Kasumi-1 (cell line): Measurements from ENCODE around the gene STON1.
"Not testable (repeated sequence)": the region's sequence is repeated elsewhere in the genome, so short reads cannot be mapped to it uniquely, and the experiment has no call there.

Experiments
- DNase-seq, 2 experiments: peaks; one replicate each; lab custom pipeline; 2025; lab: John Stamatoyannopoulos, UW

Gene STON1

DNA sequence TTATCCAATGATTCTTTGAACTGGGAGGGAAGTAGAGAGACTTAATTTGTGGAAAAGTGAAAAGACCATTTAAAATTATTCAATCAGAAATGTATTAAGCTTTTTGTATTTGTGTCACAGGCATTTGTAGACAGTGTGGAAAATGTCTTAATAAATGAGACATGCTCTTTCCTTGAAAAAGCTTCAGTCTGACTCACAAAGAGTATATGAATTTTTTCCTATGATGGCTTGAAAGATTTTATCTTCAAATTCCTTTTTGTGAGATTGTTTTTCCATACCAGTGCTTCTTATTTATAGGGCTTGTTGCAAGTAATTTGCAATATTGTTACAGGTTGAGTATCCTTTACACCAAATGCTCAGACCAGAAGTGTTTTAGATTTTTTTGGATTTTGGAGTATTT, 39.5 kb downstream of the STON1 start:
- no peak for DNase-seq

DNA sequence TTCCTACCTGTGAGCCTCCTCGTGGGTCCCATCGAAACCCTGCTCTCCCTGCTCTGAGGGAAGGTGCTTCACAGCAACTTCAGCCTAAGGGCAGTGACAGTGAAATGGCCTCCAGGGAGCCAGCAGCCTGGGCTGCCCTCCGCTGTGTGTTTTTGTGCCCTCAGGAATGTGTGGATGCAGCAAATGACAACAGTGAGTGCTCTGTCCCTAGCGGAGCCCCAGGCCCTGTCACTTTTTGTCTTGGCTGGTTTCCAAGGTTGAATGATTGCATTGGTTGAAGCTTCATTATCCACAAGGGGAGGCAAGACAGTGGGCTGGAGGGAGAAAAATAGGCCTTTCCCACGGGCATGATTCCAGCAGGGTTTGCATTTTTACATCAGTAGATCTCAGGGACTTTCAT, 42.9 kb downstream of the STON1 start:
- no peak for DNase-seq

DNA sequence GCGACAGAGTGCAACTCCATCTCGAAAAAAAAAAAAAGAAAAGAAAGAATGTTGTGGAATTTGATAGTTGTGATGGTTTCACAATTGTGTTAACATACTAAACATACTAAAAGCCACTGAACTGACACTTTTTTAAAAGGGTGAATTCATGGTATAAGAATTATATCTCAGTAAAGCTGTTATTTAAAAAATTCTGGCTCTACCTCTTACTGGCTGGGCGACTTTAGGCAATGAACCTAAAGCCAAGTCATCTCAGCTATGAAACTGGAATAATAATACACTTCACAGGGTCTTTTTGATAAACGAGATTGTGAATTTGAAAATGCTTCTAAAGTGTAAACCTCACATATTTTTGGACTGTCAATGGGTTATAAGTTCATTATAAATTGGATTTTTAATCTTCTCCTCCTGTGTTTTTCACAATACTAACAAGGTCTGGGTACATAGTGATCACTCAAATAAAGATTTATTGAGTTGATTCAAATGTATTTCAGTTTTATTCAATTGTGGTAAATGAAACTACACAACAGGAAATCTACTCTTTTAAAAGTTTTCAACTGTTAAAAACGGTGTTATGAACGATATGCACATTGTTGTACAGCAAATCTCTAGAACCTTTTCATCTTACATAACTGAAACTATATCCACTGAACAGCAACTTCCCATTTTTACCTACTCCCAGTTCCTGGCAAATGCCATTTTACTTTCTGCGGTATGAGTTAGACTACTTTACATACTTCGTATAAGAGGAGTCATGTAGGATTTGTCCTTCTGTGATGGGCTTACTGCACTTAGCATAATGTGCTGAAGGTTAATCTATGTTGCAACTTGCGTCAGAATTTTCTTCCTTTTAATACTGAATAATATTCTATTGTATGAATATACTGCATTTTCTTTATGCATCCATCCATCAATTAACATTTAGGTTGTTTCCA, 44.7 kb downstream of the STON1 start:
- DNase-seq = no peak

DNA sequence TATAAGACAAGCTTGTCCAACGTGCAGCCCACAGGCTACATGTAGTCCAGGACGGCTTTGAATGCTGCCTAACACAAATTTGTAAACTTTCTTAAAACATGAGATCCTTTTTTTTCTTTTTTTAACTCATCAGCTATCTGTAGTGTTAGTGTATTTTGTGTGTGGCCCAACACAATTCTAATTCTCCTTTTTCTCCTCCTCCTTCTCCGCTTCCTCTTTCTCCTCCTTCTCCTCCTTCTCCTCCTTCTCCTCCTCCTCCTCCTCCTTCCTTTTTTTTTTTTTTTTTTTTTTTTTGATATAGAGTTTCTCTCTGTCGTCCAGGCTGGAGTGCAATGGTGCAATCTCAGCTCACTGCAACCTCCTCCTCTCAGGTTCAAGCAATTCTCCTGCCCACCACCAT, 48.4 kb downstream of the STON1 start:
- DNase-seq = no peak

DNA sequence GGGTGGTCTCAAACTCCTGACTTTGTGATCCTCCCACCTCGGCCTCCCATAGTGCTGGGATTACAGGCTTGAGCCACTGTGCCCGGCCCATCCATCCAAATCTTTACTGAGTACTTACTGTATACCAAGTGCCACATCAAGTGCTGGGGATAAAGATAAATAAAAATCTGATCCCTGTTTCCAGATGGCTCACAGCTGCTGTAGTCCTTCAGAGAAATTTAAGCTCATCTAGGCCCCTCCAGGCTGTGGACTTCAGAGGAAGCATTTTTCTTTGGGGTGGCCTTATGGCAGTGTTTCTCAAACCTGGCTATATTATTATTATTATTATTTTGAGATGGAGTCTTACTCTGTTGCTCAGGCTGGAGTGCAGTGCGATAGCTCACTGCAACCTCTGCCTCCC, 54.0 kb downstream of the STON1 start:
- DNase-seq = no peak

DNA sequence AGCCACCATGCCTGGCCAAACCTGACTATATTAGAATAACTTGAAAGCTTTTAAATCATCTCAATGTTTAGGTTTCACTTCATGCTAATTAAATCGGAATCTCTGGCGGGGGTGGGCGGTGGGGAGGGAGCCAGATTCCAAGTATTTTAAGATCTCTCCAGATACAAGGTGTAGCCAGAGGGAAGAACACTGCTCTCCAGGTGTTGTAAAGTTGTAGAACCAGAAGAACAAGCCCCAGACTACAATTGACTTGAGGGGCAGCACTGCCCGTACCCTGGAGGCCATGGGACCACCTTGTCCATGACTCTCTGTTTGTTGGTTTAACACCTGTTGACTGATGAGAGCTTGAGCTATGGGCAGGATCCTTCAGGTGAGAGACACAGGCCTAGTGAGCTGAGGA, 54.6 kb downstream of the STON1 start:
- no peak for DNase-seq

DNA sequence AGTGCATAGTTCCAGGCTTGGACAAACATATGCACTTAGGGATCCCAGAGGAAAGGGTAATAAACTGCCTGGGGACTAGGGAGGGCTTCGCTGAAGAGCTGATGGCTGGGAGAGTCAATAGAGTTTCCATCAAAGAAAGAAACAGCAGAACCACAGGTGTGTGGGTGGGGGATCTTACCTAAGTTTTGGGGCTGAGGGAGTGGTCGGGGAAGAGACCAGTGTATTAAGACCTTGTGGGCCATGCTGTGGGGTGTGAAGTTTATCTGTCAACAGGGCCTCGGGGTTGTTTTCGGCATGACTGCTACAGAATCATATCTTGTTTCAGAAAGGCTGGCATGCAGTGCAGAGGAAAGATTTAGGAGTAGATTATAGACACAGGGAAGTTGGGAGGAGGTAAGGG, 56.5 kb downstream of the STON1 start:
- DNase-seq = no peak

DNA sequence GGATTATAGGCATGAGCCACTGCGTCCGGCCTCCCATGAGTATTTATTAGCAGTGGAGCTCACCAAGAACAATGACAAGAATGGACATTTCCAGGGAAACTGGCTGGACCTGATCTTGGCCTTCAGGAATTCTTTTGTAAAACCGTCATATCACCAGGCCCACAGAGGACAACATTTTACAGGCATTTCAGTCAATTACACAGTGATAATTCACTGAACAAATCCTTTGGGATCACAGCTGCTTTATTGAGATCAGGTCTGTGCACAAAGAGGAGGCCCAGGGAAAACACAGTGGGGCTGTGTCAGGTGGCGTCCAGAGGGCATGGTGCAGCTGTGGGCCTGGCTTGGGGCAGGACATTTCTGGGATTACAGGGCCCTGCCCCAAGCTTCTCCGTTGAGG, 57.6 kb downstream of the STON1 start:
- no peak for DNase-seq

DNA sequence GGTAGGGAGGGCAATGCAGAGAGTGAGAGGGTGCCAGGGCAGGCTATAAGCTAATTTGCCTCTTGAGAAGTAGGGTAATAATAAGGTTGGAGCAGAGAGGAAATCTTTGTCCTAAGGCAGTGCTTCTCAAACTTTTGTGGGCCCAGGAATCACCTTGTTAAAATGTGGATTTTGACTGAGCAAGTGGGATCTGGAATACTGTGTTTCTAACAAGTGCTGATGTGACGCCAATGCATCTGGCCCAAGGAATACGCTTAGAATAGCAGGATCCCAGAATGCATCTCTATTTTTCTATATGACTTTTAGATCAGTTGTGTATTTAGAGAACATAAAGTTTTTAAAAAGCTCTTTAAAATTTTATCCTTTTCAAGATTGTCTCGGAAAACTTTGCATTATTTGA, 58.0 kb downstream of the STON1 start:
- no peak for DNase-seq

DNA sequence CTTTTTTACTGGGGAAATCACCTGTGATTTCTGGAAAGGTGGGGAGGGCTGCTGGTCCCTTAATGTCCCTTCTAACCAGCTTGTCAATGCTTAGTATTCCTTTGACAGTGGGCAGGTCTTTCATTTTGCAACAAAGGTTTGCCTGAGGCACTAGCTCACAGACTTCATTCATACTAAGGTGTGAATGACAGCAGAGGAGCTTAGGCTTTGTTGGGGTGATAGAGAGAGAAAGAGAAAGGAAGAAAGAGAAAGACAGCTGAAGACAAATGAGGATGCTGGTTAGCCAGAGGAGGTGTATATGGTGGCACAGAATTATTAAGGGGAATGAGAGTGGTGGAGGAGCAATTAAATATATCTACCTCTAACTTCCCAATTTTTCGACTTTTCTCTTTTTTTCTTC, 58.8 kb downstream of the STON1 start:
- DNase-seq = no peak

DNA sequence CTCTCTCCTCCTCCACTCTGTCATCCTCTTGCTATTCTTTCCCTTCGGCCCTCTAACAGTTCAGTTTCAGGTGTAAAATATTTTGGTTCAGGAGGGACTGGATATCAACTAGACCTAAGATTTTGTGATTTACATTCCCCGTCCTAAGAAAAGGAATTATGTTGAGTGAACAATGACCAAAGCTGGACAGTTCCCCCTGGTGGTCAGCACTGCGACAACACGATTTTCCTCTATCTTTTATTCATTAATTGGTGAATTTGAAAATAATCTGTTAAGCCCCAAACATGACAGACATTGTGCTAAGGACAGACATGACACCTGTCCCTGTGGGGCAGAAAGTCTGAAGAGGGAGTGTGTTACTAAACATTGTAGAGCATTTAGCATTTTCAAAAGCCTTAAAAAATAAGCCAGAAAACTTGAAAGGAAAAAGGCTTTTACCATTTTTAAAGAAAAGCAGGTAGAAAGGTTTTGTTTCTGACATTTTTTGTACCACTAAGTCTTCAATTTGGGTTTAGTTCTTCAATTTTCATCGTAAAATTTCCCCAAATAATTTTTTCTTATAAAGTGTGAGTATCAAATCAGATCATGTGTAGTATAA, 59.3 kb downstream of the STON1 start:
- DNase-seq = peak; percentile 31 to 65

DNA sequence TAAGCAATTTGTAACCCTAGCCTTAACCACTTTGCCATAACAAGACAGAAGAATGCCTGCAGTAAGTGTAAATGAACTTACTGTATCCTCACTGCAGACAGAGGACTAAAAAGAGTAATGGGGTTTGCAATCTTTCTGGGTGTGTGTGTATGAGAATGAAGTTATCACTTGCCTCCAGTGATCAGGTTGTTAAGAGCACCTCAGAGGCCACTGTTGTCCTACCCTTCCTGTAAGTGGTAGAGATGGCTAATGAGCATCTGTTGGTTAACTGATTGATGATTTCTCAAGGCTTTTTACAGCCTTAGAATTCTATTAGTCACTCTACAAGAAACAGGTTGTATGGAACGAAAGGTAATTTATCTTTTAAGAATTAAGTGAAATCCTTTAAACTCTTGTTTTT, 60.1 kb downstream of the STON1 start:
- no peak for DNase-seq

DNA sequence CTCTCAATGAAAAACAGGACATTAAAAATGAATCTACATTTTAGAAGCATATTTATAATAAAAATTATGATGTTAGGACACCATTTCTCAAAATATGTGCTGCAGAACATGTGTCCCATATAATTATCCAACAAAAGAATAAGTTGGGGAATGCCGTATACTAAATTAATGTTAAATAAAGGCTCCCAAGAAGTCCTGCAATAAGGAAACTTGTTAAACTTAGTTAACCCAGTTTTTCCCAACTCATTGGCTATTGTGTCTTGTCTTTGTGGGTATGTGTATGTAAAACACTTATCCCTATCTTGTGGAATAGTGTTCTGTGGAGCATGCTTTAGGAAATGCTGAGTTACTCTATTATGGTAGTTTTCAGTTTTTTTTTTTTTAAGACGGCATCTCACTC, 62.1 kb downstream of the STON1 start:
- no peak for DNase-seq

DNA sequence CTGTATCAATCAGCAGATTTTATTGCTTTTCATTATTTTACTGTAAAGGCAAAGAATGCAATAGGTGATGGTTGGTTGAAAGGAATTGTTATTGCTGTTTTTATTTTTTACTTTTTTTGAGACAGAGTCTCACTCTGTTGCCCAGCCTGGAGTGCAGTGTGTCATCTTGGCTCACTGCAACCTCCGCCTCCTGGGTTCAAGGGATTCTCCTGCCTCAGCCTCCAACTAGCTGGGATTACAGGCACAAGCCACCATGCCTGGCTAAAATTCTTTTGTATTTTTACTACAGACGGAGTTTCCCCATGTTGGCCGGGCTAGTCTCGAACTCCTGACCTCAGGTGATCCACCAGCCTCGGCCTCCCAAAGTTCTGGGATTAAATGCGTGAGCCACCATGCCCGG, 66.8 kb downstream of the STON1 start:
- not testable (repeated sequence) for DNase-seq

DNA sequence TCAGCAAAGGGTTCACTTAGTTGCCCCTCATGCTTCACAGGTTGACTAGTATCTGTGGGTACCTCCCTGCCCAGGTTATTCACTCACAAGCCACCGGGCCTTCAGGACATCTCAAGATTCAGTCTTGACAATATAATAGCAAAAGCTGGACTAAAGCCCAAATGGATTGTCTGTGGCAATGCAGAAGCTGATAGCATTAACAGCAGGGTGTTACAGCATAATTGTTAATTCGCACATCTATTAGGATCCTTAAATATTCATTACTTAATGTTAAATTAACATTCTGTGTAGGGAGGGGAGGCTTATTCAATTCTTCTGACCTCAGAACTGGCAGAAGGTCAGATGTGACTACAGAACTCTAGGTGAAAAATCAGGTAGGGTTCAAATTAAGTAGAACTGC, 67.5 kb downstream of the STON1 start:
- no peak for DNase-seq

DNA sequence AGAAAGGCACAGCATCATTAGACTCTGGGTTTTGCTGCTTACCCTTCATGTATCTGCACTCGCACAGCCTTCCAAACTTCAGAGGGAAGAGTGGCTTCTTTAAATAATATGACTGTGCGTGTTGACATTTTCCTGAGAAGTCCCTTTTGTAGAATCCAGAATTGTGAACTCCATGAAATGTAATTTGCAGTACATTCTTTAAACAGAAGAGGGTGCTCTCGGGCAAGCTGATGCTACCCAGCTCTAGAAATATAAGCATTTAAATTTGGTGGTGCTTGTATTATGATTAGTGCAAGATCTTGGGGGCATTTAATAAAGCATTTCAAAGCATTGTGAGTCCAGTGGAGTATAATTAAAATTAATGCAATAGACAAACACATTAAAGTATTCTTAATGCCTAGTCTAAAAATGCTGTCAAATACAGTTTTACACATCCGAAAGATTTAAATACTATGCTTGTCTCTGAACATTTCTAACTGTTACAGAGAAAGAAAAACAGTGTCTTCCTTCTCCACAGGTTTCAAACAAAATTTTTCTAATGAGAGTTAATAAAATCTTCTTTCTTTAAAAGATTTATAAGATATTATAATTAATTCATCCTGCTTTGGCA, 70.4 kb downstream of the STON1 start:
- peak; percentile 74 to 76 for DNase-seq

DNA sequence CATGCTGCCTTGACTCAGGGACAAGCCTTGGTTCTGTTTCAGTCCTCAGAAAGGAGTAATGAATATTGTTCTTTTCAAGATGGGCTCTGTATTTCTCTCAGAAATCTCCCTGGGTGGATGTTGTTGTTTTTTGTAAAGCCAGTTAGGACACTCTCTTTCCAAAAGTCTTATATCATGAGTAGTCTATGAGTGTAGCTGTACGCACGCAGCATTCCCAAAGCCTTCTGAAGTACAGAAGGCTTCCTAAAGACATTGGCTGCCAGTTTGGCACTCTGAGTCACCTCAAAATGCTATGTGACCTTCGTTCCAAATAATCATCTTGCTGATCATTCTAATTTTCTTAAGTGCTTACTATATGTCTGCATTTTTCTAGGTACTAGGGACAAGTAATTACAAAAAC, 71.0 kb downstream of the STON1 start:
- no peak for DNase-seq

DNA sequence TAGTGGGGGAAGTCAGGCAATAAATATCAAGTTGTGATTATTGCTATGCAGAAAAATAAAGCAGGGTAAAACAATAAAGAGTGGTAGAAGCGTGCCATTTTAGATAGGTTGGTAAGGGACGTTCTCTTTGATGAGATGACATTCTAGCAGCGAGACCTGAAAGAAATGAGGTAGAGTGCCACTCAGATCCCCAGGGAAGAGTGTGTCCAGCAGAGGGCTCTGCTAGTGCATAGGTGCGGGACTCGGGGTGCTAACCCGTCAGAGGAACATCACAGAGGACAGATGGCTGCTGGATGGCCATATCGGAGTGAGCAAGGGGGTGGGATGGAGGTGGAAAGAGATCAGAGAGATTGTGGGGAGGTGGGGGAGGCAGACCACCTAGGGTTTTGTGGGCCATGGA, 71.4 kb downstream of the STON1 start:
- DNase-seq = peak; percentile 60 to 74

DNA sequence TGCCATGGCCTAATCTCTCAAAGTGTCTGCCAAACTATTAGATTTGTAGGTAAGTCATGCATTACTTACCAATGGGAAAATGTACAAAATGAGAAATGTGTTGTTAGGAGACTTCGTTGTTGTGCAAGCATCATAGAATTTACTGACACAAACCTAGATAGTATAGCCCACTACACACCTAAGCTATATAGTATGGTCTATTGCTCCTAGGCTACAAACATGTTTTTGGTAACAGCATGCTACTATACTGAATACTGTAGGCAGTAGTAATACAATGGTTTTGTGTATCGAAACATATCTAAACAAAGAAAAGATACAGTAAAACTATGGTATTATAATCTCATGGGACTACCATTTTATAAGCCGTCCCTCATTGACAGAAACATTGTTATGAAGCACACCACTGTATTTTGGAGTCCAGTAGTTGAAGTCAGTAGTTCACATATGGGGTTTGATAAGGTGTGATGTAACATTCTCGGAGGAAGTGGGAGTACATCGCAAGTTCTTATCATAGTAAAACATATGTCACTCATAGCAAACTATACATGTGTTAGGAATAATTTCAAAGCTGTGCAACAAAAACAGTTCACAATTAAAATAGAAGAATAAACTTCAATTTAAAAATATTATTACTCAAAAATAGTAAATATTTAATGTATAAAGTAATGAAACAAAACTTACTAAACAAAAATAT, 75.7 kb downstream of the STON1 start:
- DNase-seq = no peak

DNA sequence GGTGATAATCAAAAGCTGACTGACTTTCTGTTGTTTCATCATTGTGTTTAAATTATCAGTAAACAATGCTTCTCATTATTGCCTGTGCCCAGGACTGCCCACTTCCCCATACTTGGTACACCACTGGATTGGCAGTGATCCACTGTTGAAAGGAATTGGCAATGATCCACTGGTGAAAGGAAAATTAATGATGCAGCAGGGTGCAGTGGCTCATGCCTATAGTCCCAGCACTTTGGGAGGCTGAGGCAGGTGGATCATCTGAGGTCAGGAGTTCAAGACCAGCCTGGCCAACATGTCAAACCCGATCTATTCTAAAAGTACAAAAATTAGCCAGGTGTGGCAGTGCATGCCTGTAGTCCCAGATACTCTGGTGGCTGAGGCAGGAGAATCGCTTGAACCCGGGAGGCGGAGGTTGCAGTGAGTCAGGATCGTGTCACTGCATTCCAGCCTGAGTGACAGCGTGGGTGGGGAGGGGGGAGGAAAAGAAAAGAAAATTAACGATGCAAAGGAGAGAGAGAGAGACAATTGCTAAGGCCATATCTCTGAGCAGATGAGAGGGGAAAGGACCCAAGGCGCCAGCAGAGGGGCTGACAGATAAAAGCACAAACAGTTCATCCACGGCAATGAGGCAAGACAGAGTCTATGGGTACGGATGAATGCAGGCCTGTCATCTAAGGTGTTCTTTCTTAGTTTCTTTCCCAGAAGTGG, 77.5 kb downstream of the STON1 start:
- DNase-seq = no peak

DNA sequence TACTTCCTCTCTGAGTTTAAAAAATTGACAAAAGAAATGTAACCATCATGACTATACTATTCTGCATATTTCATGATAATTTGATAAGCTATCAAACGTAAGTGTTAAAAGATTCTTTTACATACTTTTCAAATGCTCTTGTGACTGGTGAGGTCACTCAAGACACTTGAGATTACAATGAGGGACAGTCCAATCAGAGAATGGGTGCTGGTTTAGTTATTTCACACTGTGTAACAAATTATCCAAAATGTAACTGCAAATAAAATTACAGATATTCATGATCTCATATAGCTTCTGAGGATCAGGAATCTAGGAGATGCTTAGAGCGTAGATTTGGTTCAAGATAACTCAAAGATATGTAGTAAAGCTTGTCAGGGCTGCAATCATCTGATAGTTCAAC, 83.3 kb downstream of the STON1 start:
- DNase-seq = no peak

DNA sequence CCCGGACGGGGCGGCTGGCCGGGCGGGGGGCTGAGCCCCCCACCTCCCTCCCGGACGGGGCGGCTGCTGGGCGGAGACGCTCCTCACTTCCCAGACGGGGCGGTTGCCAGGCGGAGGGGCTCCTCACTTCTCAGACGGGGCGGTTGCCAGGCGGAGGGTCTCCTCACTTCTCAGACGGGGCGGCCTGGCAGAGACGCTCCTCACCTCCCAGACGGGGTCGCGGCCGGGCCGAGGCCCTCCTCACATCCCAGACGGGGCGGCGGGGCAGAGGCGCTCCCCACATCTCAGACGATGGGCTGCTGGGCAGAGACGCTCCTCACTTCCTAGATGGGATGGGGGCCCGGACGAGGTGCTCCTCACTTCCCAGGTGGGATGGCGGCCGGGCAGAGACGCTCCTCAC, 84.6 kb downstream of the STON1 start:
- not testable (repeated sequence) for DNase-seq
